Smooth muscle cell of the brain vasculature (primary cell): ENCODE results near the gene PLEKHA8.

ENCODE experiments used
- DNase-seq: peaks from one replicate; pipeline ENCODE4 v3.0.0-alpha.2; 2012; ENCODE audit warnings: low read depth, low spot score

The PLEKHA8 gene

DNA sequence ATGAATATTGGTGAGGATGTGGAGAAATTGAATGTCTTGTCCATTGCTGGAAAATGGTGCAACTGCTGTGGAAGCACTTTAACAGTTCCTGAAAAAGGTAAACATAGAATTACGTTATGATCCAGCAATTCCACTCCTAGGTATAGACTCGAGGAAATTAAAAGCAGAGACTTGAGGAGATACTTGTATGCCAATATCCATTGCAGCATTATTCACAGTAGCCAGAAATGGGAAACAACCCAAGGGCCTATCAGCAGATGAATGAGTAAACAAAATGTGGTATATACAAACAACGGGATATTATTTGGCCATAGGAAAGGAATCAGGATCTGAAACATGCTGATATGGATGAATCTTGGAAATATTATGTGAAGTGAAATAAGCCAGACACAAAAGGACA lies 74.1 kb downstream of the PLEKHA8 start:
- DNase-seq, result no peak

DNA sequence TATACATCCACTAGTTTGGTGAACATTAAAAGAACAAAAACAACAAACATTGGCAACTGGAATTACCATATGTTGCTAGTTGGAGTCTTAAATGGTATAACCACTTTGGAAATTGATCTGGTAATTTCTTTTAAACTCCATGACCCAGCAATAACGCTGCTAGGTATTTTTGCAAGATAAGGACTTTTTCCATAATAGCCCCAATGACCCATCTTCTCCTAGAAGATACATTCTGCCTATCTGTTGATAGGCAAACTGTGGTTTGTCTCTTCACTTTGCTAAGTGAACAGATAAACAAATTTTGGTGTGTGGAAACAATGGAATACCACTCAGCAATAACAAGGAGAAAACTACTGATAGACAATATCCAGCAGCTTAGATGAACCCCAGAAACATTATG lies 75.9 kb downstream of the PLEKHA8 start:
- DNase-seq, result no peak

DNA sequence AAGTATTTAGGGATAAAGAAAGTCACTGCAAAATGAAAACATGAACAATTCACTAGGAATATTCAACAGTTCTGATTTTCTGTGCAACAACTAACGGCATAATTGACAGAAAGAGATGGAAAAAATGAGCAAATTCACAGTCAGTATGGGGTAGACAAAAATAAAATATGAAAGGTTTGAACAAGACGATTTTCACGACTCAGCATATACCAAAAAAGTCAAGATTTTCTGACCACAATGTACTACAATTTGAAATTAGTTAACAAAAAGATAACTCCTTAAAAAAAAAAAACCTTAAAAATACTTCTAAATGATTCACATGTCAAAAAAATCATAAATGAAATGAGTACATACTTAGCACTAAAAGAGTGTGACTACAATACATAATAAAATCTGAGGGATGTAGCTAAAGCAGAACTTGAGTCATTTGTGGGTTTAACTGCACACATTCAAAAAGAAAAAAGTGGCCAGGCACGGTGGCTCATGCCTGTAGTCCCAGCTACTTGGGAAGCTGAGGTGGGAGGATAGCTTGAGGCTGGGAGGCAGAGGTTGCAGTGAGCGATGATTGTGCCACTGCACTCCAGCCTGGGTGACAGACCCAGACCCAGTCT lies 84.0 kb downstream of the PLEKHA8 start:
- no peak for DNase-seq

DNA sequence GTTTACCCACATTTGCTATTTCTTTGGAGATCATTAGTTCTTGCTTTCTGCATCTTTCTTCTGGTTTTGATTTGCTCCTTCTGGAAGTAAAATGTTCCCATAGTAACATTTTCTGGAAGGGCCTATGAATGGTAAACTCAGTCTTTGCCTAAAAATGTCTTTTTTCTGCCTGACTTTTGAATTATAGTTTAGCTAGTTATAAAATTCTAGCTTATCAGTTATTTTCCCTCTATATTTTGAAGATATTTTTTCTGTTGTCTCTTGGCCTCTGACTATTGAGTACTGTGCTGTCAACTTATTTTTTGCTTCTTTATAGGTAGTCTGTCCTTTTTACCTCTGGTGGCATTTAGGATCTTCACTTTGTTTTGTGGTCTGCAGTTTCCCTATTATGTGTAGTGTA lies 84.9 kb downstream of the PLEKHA8 start:
- no peak for DNase-seq

DNA sequence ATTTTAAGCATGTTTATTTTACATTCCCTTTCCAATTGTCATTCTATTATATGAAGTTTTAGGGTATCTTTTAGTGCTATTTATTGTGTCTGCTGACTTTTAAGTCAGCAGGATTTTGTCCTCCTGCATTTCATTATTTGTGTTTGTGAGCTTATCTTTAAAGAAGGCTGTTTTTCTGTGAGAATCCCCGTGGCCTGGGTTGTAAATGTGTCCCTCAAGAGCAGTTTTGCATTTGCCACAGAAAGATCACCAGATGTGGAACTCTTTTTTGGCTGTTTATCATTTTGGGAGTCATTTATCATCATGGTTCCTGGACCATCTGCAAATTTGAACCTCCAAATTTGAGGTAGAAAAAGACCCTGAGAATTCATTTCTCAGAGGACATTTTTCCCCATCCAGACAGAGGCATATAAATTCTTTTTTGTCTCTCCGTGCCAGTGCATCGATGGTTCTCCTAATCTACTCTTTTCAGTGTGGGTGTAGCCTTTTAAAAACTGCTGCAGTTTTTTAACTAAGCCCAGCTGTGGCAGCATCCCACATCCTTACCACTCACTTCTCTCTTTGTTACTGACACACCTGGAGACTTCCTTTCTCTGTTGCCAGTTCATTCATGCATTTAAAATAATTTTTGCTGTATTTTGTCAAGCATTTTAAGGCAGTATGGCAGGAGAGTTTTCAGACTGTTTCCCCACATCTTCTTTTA lies 86.5 kb downstream of the PLEKHA8 start:
- no peak for DNase-seq

DNA sequence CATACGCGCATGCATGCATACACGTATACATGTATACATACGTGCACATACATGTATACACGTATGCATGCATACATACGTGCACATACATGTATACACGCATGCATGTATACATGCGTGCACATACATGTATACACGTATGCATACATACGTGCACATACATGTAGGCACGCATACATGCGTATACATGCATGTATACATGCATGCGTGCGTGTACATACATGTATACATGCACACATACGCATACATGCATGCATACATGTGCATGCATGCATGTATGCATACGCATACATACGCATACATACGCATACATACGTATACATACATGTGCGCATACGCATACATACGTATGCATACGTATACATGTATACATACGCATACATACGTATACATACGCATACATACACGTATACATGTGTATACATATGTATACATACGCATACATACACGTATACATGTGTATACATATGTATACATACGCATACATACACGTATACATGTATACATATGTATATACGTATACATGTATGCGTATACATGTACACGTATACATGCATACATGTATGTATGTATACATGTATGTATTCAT lies 87.6 kb downstream of the PLEKHA8 start:
- no peak for DNase-seq

DNA sequence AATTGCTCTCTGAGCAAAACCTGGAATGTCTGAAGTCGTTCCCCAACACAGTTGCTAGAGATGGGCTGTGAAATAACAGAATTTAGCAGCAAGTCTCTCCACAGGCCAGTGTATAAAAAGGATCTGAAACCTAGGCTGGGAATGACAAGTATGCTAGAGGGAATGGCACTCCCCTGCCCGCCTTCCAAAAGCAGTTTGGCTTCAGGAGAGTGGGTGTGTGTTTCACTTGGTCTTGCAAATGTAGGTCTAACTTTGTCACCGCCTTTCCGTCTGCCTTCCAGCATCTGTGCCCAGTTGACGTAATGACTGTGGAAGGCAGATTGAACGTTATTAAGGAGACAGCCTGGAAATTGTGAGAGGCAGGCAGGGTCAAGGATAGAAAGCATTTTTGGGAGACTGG lies 88.6 kb downstream of the PLEKHA8 start:
- no peak for DNase-seq

DNA sequence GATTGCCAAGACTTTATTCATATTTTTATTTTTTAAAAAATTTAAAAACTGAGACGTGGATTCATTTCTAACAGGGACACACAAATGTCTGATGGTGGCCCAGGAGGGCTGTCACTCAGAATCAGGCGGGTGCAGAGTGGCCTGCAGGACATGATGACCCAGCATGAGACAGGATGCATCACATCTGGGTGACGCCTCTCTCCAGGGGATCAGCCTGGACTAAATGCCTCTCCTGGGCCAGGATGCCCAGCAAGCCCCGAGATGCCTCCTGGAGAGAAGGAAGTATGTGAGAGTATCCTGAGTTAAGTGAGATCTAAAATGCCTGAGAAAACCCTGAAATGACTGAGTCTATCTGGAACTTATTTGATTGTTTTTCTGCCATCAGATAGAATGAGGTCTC lies 89.7 kb downstream of the PLEKHA8 start:
- DNase-seq, result no peak

DNA sequence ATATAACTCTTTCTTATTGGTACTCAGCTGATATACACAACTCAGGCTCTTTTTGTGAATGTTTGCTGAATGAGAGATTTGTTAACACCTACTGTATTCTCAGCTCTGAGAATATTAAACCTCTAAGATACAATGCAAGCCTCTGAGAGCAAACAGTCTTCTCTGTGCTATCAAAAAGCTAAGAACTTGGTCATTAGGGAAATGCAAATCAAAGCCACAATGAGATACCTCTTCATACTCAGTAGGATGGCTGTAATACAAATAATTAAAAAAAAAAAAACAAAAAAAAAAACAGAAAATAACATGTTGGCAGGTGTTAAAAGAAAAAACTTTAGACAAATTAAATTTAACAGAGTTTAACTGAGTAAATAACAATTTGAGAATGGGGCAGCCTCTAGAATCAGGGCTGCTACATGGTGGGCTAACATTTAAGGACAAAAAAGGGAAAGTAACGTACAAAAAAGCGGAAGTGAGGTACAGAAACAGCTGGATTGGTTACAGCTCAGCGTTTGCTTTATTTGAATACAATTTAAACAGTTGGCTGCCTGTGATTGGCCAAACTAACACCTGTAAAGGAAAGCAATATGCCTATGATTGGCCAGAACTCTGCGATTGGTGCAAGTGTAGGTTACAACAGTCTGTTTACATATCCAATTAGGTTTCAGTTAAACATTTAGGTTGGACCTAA lies 91.8 kb downstream of the PLEKHA8 start:
- DNase-seq, result no peak

DNA sequence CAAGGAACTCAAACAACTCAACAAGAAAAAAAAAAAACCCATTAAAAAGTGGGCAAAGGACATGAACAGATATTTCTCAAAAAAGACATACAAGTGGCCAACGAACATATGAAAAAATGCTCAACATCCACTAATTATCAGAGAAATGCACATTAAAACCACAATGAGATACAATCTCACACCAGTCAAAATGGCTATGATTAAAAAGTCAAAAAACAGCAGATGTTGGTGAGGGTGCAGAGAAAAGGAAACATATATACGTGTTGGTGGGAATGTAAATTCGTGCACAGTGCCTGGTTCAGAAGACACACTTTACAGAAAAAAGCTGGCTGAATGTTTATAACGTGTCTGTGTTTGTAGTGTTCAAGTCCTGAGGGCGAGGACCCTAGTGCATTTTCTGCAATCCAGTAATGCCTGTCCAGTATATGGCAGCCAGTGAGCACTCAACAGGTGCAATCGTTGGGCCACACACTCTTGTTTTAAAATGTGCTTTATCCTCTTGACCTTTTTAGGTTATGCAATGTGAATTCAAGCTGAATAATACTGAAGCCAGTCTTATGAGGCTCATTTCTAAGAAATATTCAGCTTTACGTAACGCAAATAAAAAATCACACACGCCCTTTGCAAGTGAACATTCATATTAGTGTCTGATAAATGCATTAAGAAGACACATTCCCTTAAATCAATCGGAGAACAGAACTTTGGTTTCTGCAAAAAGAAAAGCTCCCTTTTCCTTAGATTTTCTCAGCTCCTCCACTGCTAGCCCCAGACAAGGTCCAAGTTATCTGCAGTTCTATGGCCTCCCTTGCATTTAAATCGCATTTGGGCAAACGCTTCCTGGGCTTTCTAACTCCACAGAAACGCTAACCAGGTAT lies 105.8 kb downstream of the PLEKHA8 start:
- DNase-seq, result no peak

DNA sequence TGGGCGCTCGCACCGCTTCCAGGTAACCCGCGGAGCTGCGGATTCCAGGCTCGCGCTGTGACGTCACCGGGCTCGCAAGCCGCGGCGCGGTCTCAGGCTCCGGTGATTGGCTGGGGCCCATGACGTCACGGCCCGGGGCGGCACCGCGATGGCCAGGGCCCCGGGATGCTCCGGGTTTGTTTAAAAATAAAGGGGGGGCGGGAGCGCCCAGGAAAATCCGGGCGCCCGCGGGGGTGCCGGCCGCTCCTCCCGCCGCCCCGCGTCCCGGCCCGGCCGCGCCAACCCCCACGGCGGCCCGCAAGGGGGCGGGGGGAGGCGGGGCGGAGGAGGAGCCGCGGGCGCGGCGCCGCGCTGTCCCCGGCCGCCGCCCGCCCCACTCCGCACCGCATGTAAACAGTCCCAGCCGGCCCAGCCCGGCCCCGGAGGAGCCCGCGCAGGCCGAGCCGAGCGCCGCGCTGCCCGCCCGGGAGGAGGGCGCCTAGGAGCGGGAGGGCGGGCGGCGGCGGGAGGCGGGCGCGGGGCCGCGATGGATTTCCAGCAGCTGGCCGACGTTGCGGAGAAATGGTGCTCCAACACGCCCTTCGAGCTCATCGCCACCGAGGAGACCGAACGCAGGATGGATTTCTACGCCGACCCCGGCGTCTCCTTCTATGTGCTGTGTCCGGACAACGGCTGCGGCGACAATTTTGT lies 106.5 kb downstream of the PLEKHA8 start, which contains the start of gene MTURN:
Gene MTURN, plus strand, starts transcription at position 376 of the 690 bp plus-strand sequence. Its CDS starts 151 bp downstream, at position 527.
- DNase-seq, result peak; percentile 31

DNA sequence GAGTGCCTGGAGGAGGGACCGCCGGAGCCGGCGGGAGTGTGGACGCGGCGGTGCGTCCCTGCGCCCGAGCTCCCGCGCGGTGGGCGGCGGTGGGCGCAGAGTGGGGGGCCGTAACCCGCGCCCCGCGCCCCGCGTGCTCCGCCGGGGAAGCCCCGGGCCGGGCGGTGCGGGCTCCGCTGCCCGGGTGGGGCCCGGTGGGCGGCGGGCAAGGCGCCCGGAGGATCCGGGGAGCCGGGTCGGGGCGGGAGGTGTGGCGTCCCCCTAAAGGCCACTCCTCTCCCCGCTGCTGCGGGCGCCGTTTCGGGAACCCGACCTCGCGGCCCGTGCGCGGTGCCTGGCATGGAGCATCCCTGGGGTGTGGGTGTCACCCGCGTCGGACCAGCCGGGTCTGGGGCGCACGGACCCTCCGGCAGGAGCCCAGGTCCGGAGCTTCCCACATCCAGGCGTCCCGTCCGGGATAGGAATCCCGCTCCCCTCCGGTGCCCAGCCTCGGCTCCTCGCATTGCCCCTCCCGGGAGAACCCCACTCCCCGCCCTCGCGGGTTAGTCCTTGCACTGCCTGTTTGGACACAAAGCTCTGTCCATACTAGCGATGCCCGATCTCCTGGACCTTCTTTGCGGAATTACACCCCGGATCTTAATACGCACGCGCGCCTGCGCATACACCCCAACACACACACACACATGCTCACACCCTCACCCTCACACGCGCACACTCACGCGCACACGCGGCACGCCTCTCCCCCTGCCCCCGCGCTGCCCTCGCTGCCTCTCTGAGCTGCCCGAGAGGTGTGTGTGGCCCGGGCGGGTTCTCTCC lies 107.3 kb downstream of the PLEKHA8 start:
- no peak for DNase-seq

DNA sequence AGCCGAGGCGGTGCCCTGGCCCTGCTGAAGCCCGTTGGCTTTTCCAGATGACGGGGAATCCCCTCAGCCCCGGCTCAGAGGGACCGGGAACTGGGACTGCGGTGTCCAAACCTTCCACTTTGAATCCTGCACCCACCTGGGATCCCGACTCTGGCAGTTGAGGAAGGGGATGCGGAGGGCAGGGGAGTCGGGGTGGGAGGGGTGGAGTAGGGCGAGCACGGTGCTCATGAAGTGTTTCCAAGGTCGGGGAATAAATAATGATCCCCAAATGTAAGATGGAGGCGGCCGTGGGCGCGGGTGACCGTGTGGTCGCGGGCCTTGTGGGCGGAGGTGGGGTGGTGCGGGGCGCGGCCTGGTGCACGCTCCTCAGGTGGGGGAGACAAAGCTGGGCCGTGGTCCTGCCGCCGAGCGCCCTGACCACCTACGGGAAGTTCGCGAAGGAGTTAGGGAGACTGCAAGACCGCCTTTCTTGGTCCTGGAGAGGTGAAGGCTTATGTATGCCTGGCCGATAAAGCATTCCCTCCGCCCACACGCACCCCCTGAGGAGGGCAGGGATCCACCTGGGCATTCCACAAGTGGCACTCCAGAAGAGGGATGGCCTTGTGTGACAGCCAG lies 108.0 kb downstream of the PLEKHA8 start:
- DNase-seq, result no peak

DNA sequence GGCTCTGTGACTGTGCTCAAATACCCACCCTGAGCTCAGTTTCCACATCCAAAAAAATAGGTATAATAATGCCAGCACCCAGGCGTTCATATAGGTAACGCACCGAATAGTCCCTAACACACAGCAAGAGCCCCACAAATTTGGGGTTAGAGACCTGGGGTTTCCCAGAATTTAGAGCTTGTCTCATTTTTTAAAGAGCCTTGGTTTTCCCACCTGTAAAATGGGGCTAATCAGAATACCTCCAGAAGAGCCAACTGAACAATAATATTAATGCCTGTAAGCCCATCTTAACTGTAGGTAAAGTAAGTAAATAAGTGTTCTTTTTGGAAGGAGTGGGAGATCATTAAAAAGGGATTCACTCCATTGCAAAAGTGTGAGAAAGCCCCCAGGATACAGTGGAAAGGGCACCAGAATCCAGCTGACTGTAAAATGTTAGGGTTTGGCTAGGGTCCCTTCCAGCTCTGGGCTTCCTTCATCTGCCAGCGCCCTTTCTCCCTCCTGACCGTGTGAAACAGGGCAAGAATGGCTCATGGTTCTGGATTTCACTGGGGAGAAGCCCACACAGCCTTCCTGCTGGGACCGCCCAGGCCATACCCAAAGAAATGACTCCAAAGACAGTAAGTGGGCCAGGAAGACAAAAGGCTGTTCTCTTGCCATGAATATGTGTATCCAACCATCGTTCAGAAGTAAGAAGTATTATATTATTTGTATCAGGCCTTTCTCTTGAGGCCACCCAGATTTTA lies 108.7 kb downstream of the PLEKHA8 start:
- DNase-seq, result no peak

DNA sequence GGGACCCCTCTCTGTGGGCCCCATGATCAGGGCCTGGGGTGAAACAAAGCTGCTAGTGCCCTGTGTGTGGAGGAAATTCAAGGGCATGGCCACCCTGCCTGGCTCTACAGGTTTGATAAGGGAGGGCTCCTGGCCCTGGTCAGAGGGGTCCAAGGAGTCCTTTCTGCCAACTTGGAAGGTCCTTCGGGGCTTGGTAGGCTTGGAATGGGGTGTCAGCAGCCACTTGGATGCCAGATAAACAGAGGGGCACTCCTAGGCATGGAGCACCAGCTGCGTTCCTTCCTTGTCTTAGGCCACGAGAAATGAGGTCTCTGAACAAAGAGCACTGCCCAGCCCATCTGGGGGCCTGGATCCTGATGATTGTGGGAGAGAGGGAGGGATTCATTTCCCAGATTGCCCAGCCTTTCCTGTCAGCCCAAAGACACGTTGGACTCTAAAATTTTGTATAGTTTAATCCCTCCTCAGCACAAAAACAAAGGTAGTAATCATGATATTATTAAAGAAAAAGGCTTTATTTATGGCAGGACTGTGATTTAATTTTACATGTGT lies 111.7 kb downstream of the PLEKHA8 start:
- DNase-seq, result no peak

DNA sequence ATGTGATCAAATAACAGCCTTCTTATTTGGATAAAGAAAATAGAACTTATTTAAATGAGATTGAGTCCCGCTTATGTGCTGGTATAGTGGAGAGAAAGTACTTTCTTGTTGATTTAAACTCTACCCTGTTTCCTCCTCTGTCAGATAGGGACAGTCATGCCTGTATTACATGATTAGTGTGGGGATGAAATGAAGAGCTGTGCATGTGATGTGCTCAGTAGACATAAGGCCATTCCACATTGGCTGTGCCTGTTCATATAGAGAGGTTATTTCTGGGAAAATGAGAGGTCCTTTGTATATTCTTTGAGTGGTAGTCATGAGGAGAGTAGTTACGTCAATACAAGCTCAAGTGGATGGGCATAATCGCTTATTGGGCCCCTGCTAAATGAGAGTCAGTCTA lies 112.2 kb downstream of the PLEKHA8 start:
- no peak for DNase-seq

DNA sequence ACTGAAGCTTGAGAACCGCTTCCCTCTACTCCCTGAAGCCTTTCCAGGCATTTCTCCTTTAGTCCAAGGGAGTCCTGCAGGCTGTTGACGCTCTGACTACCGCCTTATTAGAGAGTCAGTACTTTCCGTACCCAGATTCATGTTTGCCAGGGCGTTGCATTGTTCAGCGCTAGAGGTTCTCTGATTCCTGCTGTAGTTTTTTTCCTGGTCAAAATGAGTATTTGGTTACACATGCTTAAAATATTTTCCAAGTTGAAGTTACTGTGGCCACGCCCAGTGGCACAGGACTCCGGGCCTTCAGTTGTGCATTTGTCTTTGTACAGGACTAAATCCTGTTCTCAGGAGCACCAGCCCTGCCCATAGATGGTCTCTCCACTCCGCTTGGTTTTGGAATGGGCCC lies 114.5 kb downstream of the PLEKHA8 start:
- DNase-seq, result no peak

DNA sequence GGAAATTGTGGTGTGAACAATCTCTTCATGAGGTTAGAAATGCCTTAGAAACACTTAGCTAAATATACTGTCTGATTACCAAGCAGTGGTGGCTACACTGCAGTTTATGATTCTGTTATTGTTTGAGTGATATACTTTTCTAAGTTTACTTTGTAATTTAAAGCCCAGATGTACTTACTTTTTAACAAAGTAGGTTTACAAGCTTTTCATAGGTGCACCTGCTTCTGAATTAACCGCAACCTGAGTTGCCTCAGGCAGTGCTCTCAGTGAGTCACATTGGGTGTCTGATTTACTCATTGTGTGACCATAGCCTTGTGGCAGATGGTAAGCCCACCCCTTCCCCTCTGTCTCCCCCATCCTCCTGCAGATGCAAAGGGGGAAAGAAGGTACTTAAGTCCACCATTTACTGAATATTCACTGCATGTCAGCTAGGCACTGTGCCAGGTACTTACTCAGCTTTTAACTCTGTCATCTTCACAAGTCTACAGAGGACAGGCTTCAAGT lies 115.6 kb downstream of the PLEKHA8 start:
- DNase-seq, result no peak
